Peyer's patch (tissue), 4 donors: ENCODE results near the gene CDK15. TPM values are rescaled to one million over a fixed set of nuclear protein-coding genes. Genes with fewer than 3 reads are reported as not detected.
A peak's percentile ranks its signal among the peaks of the same experiment; 100 is the strongest.

Source experiments
- DNase-seq, 3 donors: peaks; one replicate each; pipeline ENCODE4 v3.0.0-alpha.2; 2017 to 2019
- H3K27ac ChIP-seq, 4 donors: fragments of 200-600 bp; sonication (generic); one replicate each; pipeline ENCODE4 v1.5.1; 2016 to 2019
- H3K27me3 ChIP-seq, 2 donors: fragments of 200-600 bp; sonication (generic); one replicate each; pipeline ENCODE4 v1.5.1; 2019
- H3K36me3 ChIP-seq, 3 donors: fragments of 200-600 bp; sonication (generic); one replicate each; pipeline ENCODE4 v1.5.1; 2016 to 2019
- H3K4me1 ChIP-seq, 4 donors: fragments of 200-600 bp; sonication (generic); one replicate each; pipeline ENCODE4 v1.5.1; 2016 to 2019
- H3K4me3 ChIP-seq, 4 donors: fragments of 200-600 bp; sonication (generic); 1 replicate in 3 of 4; 2 replicates in 1 of 4; pipeline ENCODE4 v1.5.1; 2016 to 2019; ENCODE audit warnings: mild to moderate bottlenecking in 1 of 4
- H3K9me3 ChIP-seq, 4 donors: fragments of 200-600 bp; sonication (generic); one replicate each; pipeline ENCODE4 v1.5.1; 2016 to 2019; ENCODE audit warnings: mild to moderate bottlenecking in 1 of 4
- POLR2A ChIP-seq, 2 donors: fragments of 450-650 bp; IDR thresholded peaks; one replicate each; pipeline ENCODE4 v1.5.1; 2017; ENCODE audit warnings: antibody characterized with exemption in 2 of 2, mild to moderate bottlenecking in 2 of 2, moderate library complexity in 2 of 2
- total RNA-seq, 4 donors: library from RNA; depleted of rRNA; stranded (reverse); fragments of >200 nt; gene quantifications; one replicate each; pipeline ENCODE4 v1.1.0, GENCODE V29; 2016
- TF ChIP-seq, protein P1 (sequence below), 6 experiments: fragments of 450-650 bp in 4 of 6; fragments of 200-600 bp in 2 of 6; sonication (generic) in 1 of 6; IDR thresholded peaks; one replicate each; pipeline ENCODE4 v1.5.1; 2017 to 2019; ENCODE audit warnings: antibody characterized with exemption in 6 of 6, mild to moderate bottlenecking in 3 of 6, moderate library complexity in 1 of 6

CDK15 gene
- total RNA-seq, 4 donors from 2014 or later: 0.27 to 9.9 (median 1.0) TPM; not detected in 1

DNA sequence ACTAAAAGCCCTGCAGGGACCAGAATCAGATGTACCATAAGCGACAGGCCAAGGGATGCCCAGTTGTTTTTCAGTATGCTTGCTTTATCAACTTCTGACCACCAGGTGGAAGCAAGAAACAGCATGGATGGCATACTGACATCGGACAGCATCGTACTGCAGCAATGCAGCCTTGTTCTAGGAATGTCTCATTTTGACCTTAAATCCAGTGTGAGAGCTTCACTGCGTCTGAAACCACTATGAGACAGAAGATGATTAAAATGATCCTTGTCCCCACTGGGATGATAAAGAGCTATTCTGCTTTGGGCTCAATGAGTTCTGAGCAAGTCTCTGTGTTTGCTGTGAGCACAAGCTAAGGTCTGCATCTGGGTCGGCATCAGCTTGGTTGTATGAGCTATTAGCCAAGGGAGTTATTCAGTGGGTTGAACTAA lies 54.3 kb downstream of the CDK15 start:
- DNase-seq: peak in 2 of 3 donors; percentile 20 to 67
- no peak for TF ChIP-seq POLR2A (IDR thresholded peaks at IDR 0.05)
- TF ChIP-seq, protein P1, sequence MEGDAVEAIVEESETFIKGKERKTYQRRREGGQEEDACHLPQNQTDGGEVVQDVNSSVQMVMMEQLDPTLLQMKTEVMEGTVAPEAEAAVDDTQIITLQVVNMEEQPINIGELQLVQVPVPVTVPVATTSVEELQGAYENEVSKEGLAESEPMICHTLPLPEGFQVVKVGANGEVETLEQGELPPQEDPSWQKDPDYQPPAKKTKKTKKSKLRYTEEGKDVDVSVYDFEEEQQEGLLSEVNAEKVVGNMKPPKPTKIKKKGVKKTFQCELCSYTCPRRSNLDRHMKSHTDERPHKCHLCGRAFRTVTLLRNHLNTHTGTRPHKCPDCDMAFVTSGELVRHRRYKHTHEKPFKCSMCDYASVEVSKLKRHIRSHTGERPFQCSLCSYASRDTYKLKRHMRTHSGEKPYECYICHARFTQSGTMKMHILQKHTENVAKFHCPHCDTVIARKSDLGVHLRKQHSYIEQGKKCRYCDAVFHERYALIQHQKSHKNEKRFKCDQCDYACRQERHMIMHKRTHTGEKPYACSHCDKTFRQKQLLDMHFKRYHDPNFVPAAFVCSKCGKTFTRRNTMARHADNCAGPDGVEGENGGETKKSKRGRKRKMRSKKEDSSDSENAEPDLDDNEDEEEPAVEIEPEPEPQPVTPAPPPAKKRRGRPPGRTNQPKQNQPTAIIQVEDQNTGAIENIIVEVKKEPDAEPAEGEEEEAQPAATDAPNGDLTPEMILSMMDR (IDR thresholded peaks at IDR 0.05): peak; percentile 48 to 94 (median 77)
- no peaks in the 10 kb centered on the region for H3K27me3 ChIP-seq
- no peak overlapping the region for H3K27ac ChIP-seq
- no peaks in the 10 kb centered on the region for H3K36me3 ChIP-seq
- H3K9me3 ChIP-seq: no peaks in the 10 kb centered on the region
- H3K4me1 ChIP-seq: peaks cover 0 to 7% (median 0%) of the 10 kb centered on the region in 4 donors
- no peak overlapping the region for H3K4me3 ChIP-seq

GRCh38 chr2:201862843-201863242 lies 56.5 kb downstream of the CDK15 start:
- no peaks in the 10 kb centered on the region for H3K9me3 ChIP-seq
- no peaks in the 10 kb centered on the region for H3K27me3 ChIP-seq
- no peak for DNase-seq
- H3K27ac ChIP-seq: no peak overlapping the region
- TF ChIP-seq, protein P1 (IDR thresholded peaks at IDR 0.05): no peak
- no peak for TF ChIP-seq POLR2A (IDR thresholded peaks at IDR 0.05)
- H3K4me1 ChIP-seq: peaks cover 0 to 7% (median 0%) of the 10 kb centered on the region in 4 donors
- H3K4me3 ChIP-seq: no peak overlapping the region
- H3K36me3 ChIP-seq: no peaks in the 10 kb centered on the region

GRCh38 chr2:201866643-201867473 lies 60.5 kb downstream of the CDK15 start:
- H3K9me3 ChIP-seq: no peaks in the 10 kb centered on the region
- TF ChIP-seq POLR2A (IDR thresholded peaks at IDR 0.05): no peak
- TF ChIP-seq, protein P1 (IDR thresholded peaks at IDR 0.05): no peak
- DNase-seq: no peak
- no peak overlapping the region for H3K4me3 ChIP-seq
- H3K27ac ChIP-seq: no peak overlapping the region
- no peaks in the 10 kb centered on the region for H3K4me1 ChIP-seq
- H3K27me3 ChIP-seq: no peaks in the 10 kb centered on the region
- no peaks in the 10 kb centered on the region for H3K36me3 ChIP-seq

DNA sequence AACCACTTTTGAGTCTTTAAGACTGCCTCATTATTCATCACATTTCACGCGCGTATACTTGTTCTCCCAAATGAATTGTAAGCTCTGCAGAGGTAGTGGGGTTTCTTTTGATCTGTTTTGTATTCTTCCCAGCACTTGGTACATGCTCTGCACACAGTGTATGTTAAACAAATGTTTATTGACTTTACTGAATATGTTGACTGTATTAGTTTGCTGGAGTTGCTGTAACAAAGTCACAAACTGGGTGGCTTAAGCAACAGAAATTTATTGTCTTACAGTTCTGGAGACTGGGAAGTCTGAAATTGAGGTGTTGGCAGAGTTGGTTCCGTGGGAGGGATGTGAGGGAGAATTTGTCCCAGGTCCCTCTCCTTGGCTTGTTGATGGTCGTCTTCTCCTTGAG lies 65.1 kb downstream of the CDK15 start:
- Histone ChIP-seq H3K27ac (no peak overlapping the region), H3K36me3 (no peaks in the 10 kb centered on the region), H3K4me1 (no peaks in the 10 kb centered on the region), H3K4me3 (no peak overlapping the region), H3K27me3 (no peaks in the 10 kb centered on the region), H3K9me3 (no peaks in the 10 kb centered on the region)
- no peak for DNase-seq
- TF ChIP-seq POLR2A (IDR thresholded peaks at IDR 0.05): no peak
- TF ChIP-seq, protein P1 (IDR thresholded peaks at IDR 0.05): no peak

DNA sequence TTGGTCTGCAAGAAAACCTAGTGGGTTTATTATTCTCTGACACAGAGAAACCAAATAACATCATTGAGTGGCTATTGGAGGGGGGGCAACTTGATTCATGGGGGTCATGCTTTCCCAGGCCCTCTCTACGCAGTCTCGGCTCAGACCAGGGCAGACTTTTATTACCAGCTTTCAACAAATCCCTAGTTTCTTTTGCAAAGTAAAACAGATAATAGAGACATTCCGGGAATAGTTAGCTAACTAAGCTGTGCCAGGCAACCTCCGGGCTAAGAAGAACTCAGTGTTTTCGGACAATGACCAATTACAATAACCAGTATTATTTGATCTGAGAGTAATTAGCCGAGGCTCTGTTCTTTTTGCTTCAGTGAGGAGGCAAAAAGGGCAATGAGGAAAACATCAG lies 66.3 kb downstream of the CDK15 start:
- TF ChIP-seq, protein P1 (IDR thresholded peaks at IDR 0.05): no peak
- TF ChIP-seq POLR2A (IDR thresholded peaks at IDR 0.05): no peak
- DNase-seq: no peak
- Histone ChIP-seq H3K4me1 (no peaks in the 10 kb centered on the region), H3K27me3 (no peaks in the 10 kb centered on the region), H3K9me3 (no peaks in the 10 kb centered on the region), H3K36me3 (no peaks in the 10 kb centered on the region), H3K27ac (no peak overlapping the region), H3K4me3 (no peak overlapping the region)
